Liver (tissue), 9 donors: ENCODE results near the gene BTBD9. TPM values are rescaled to one million over a fixed set of nuclear protein-coding genes. Genes with fewer than 3 reads are reported as not detected.

Experiments
- DNase-seq: peaks from one replicate; pipeline ENCODE4 v3.0.0-alpha.2; 2017; ENCODE audit warnings: low spot score
- H3K27ac ChIP-seq, 2 donors: one replicate each; pipeline ENCODE4 v1.7.0; 2013; ENCODE audit warnings: inconsistent platforms in 2 of 2, low read length in 2 of 2, control low read depth in 1 of 2, low read depth in 1 of 2, mild to moderate bottlenecking in 1 of 2
- H3K27me3 ChIP-seq, 4 donors: one replicate each; pipeline versions ENCODE4 v1.6.1 to v1.7.0; 2013; ENCODE audit warnings: low read length in 3 of 4, inconsistent platforms in 1 of 4, mild to moderate bottlenecking in 1 of 4, moderate library complexity in 1 of 4; ENCODE audit not compliant: control insufficient read depth in 4 of 4, insufficient read depth in 4 of 4
- H3K36me3 ChIP-seq, 4 donors: one replicate each; pipeline versions ENCODE4 v1.6.1 to v1.7.0; 2013; ENCODE audit warnings: low read length in 3 of 4, mild to moderate bottlenecking in 3 of 4, low read depth in 1 of 4, moderate library complexity in 1 of 4; ENCODE audit not compliant: control insufficient read depth in 4 of 4, insufficient read depth in 3 of 4
- H3K4me1 ChIP-seq, 4 donors: one replicate each; pipeline versions ENCODE4 v1.6.1 to v1.7.0; 2013; ENCODE audit warnings: low read length in 3 of 4, mild to moderate bottlenecking in 3 of 4, moderate library complexity in 1 of 4; ENCODE audit not compliant: control insufficient read depth in 4 of 4, insufficient read depth in 4 of 4
- H3K4me3 ChIP-seq, 3 donors: one replicate each; pipeline versions ENCODE4 v1.6.1 to v1.7.0; 2013; ENCODE audit warnings: low read length in 3 of 3, control low read depth in 1 of 3, low read depth in 1 of 3, mild to moderate bottlenecking in 1 of 3
- H3K9ac ChIP-seq, 2 donors: one replicate each; pipeline ENCODE4 v1.7.0; 2013; ENCODE audit warnings: low read length in 2 of 2, mild to moderate bottlenecking in 2 of 2, moderate library complexity in 2 of 2, control low read depth in 1 of 2, low read depth in 1 of 2
- H3K9me3 ChIP-seq, 4 donors: one replicate each; pipeline versions ENCODE4 v1.6.1 to v1.7.0; 2013; ENCODE audit warnings: low read length in 3 of 4; ENCODE audit not compliant: control insufficient read depth in 4 of 4
- FOXA1 ChIP-seq: IDR thresholded peaks from 2 replicates; pipeline ENCODE4 v1.6.1; 2016; ENCODE audit warnings: antibody characterized with exemption
- FOXA2 ChIP-seq: IDR thresholded peaks from 2 replicates; pipeline ENCODE4 v1.6.1; 2016; ENCODE audit warnings: antibody characterized with exemption
- GABPA ChIP-seq, 2 donors: IDR thresholded peaks in 1 of 2; conservative IDR thresholded peaks in 1 of 2; 2 replicates each; pipeline ENCODE4 v1.6.1; 2016; ENCODE audit warnings: antibody characterized with exemption in 2 of 2, mild to moderate bottlenecking in 1 of 2, moderate library complexity in 1 of 2
- HNF4A ChIP-seq, 2 donors: conservative IDR thresholded peaks; 2 replicates each; pipeline ENCODE4 v1.6.1; 2016; ENCODE audit warnings: antibody characterized with exemption in 2 of 2, mild to moderate bottlenecking in 2 of 2
- HNF4G ChIP-seq: IDR thresholded peaks from 2 replicates; pipeline ENCODE4 v1.6.1; 2016; ENCODE audit warnings: antibody characterized with exemption
- JUND ChIP-seq, 2 donors: IDR thresholded peaks; 2 replicates each; pipeline ENCODE4 v1.6.1; 2016; ENCODE audit warnings: antibody characterized with exemption in 2 of 2
- MAX ChIP-seq: IDR thresholded peaks from 2 replicates; pipeline ENCODE4 v1.6.1; 2016; ENCODE audit warnings: antibody characterized with exemption
- NR2F2 ChIP-seq: IDR thresholded peaks from 2 replicates; pipeline ENCODE4 v1.6.1; 2016; ENCODE audit warnings: antibody characterized with exemption
- RAD21 ChIP-seq, 2 donors: IDR thresholded peaks; 2 replicates each; pipeline ENCODE4 v1.6.1; 2016; ENCODE audit warnings: antibody characterized with exemption in 2 of 2, mild to moderate bottlenecking in 2 of 2
- REST ChIP-seq: IDR thresholded peaks from 2 replicates; pipeline ENCODE4 v1.6.1; 2016; ENCODE audit warnings: antibody characterized with exemption, mild to moderate bottlenecking
- SP1 ChIP-seq: IDR thresholded peaks from 2 replicates; pipeline ENCODE4 v1.6.1; 2018; ENCODE audit warnings: antibody characterized with exemption, mild to moderate bottlenecking
- YY1 ChIP-seq: IDR thresholded peaks from 2 replicates; pipeline ENCODE4 v1.6.1; 2016; ENCODE audit warnings: antibody characterized with exemption, mild to moderate bottlenecking
- ZBTB33 ChIP-seq: IDR thresholded peaks from 2 replicates; pipeline ENCODE4 v1.6.1; 2016; ENCODE audit warnings: antibody characterized with exemption
- WGBS: extraction: QIAGEN DNeasy Blood & Tissue Kit; methylation state at CpG from one replicate; pipeline ENCODE4 v1.1.7; 2013; 5-methylcytosine and 5-hydroxymethylcytosine counted together
- polyA plus RNA-seq, 2 donors: library from polyadenylated mRNA; stranded (reverse) in 1 of 2; unstranded in 1 of 2; fragments of 200-250 nt in 1 of 2; fragments of >200 nt in 1 of 2; fragmentation: Nextera tagmentation in 1 of 2; extraction: Ambion mirVana in 1 of 2; gene quantifications; one replicate each; pipeline versions ENCODE4 v1.2.1 to v1.2.3, GENCODE V29; 2013 to 2015
- total RNA-seq, 2 donors: library from RNA; depleted of rRNA; stranded (reverse); fragments of >200 nt; gene quantifications; one replicate each; pipeline ENCODE4 v1.2.3, GENCODE V29; 2014
- TF ChIP-seq, protein P1 (sequence below): IDR thresholded peaks from 2 replicates; pipeline ENCODE4 v1.6.1; 2016; ENCODE audit warnings: antibody characterized with exemption
- donor health status: healthy.
- donor health status: healthy.
- donor health status: healthy.
- donor health status: healthy.
- donor health status: healthy.

Gene BTBD9
- total and polyA plus RNA-seq, 4 donors, result 2.0 to 12.4 (median 5.7) TPM

- TF ChIP-seq REST (no peak), SP1 (no peak), RAD21 (IDR thresholded peaks at IDR 0.05) (no peak), JUND (IDR thresholded peaks at IDR 0.05) (no peak)
These were observed 11.5 kb upstream of the BTBD9 start (continued) for GRCh38 chr6:38651121-38651784.

- 94% methylated on average over 5 of the region's 5 CpGs for WGBS
These were observed 10.6 kb upstream of the BTBD9 start for GRCh38 chr6:38650207-38650752.

DNA sequence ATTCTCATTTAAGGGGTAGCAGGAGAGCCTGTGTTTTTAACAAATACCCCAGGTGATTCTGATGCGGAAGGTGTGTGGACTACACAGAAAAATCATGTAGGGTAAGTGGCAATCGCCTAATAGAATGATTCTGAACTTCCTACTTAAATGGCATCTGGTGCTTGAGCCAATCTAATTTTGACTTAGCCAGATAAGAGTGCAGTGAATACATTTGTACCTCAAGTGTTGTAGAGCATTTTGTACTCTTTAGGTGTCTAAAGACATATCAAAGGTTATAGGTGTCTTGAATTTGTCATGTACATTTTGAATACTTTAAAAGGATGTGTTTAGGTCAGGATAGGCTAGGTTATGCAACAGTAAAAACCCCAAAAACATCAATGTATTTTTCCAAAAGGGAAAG, 10.0 kb upstream of the BTBD9 start:
- Histone ChIP-seq H3K36me3 (no peaks in the 10 kb centered on the region), H3K4me3 (no peak overlapping the region), H3K27me3 (no peaks in the 10 kb centered on the region), H3K4me1 (peaks cover 0 to 5% (median 2%) of the 10 kb centered on the region in 4 donors), H3K9me3 (no peaks in the 10 kb centered on the region), H3K9ac (no peak overlapping the region), H3K27ac (no peak overlapping the region)
- no peak for TF ChIP-seq JUND (IDR thresholded peaks at IDR 0.05)
- no peak for TF ChIP-seq RAD21 (IDR thresholded peaks at IDR 0.05)
- no peak for DNase-seq
- over 99% methylated on average over 2 of the region's 2 CpGs for WGBS

More at GRCh38 chr6:38650207-38650752, 10.6 kb upstream of the BTBD9 start:
- Histone ChIP-seq H3K4me3 (no peak overlapping the region), H3K27me3 (no peaks in the 10 kb centered on the region), H3K4me1 (peaks cover 0 to 3% (median under 1%) of the 10 kb centered on the region in 4 donors), H3K27ac (no peak overlapping the region), H3K36me3 (no peaks in the 10 kb centered on the region), H3K9me3 (no peaks in the 10 kb centered on the region), H3K9ac (no peak overlapping the region)
- DNase-seq, result no peak
- TF ChIP-seq YY1, result no peak
- TF ChIP-seq RAD21 (IDR thresholded peaks at IDR 0.05), result no peak
- no peak for TF ChIP-seq ZBTB33
- TF ChIP-seq, protein P1, sequence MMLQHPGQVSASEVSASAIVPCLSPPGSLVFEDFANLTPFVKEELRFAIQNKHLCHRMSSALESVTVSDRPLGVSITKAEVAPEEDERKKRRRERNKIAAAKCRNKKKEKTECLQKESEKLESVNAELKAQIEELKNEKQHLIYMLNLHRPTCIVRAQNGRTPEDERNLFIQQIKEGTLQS, result no peak
- no peak for TF ChIP-seq HNF4G
- no peak for TF ChIP-seq NR2F2
- TF ChIP-seq FOXA1, result no peak
- TF ChIP-seq GABPA (IDR thresholded peaks at IDR 0.05 in 1 of 2, conservative IDR thresholded peaks at IDR 0.05 in 1 of 2), result no peak
- no peak for TF ChIP-seq MAX
- no peak for TF ChIP-seq HNF4A (conservative IDR thresholded peaks at IDR 0.05)
- TF ChIP-seq FOXA2, result no peak
